A673 (cell line): ENCODE data around the gene AHDC1. TPM values are rescaled to one million over a fixed set of nuclear protein-coding genes. Genes with fewer than 3 reads are reported as not detected.

Experiments
- BruUV-seq: library from RNA; stranded (reverse); fragments of 400-500 nt; replicated peaks from 2 replicates; lab custom pipeline; 2021; lab: Mats Ljungman, UMichigan
- CTCF ChIA-PET: fragments of 300-600 bp; sonication (Branson Sonifier 250); formaldehyde crosslinking; loops from one replicate; lab custom pipeline; 2022; ENCODE audit warnings: antibody characterized with exemption; lab: Charles Lee
- POLR2A ChIA-PET: fragments of 300-600 bp; sonication (Branson Sonifier 250); formaldehyde crosslinking; loops from one replicate; lab custom pipeline; 2022; ENCODE audit warnings: antibody characterized with exemption; ENCODE audit not compliant: low non-redundant PET; lab: Charles Lee
- DNase-seq: peaks from one replicate; pipeline ENCODE4 v3.0.0-alpha.2; 2015; ENCODE audit warnings: low spot score
- H3K27ac ChIP-seq: fragments of 200-600 bp; sonication (generic); 2 replicates; pipeline ENCODE4 v1.5.1; 2016; ENCODE audit warnings: mixed run types, low read depth, mild to moderate bottlenecking, mixed read lengths, antibody characterized with exemption, low read length; ENCODE audit not compliant: poor library complexity, severe bottlenecking
- H3K27me3 ChIP-seq: fragments of 200-600 bp; sonication (generic); replicated peaks from 2 replicates; pipeline ENCODE4 v1.6.1; 2017; ENCODE audit warnings: mixed run types, low read depth, mild to moderate bottlenecking, mixed read lengths, antibody characterized with exemption, low read length; ENCODE audit not compliant: insufficient read depth, poor library complexity
- H3K36me3 ChIP-seq: fragments of 200-600 bp; sonication (generic); 2 replicates; pipeline ENCODE4 v1.6.1; 2016; ENCODE audit warnings: mixed run types, mild to moderate bottlenecking, mixed read lengths, antibody characterized with exemption, low read length; ENCODE audit not compliant: insufficient read depth, poor library complexity, severe bottlenecking
- H3K4me1 ChIP-seq: fragments of 200-600 bp; sonication (generic); 2 replicates; pipeline ENCODE4 v1.6.1; 2017; ENCODE audit warnings: mixed run types, mild to moderate bottlenecking, mixed read lengths, antibody characterized with exemption, low read length; ENCODE audit not compliant: insufficient read depth, poor library complexity, severe bottlenecking
- H3K4me3 ChIP-seq: fragments of 200-600 bp; sonication (generic); 2 replicates; pipeline ENCODE4 v1.5.1; 2016; ENCODE audit warnings: low read depth, mixed run types, mild to moderate bottlenecking, mixed read lengths, low read length; ENCODE audit not compliant: poor library complexity, severe bottlenecking
- H3K9me3 ChIP-seq: fragments of 200-600 bp; sonication (generic); 2 replicates; pipeline ENCODE4 v1.6.1; 2016; ENCODE audit warnings: mixed run types, low read depth, mild to moderate bottlenecking, mixed read lengths, antibody characterized with exemption, low read length; ENCODE audit not compliant: poor library complexity, severe bottlenecking
- CTCF ChIP-seq: fragments of 300-800, 200-600 bp; sonication (generic); conservative IDR thresholded peaks from 2 replicates; pipeline ENCODE4 v1.5.1; 2017; ENCODE audit warnings: low read depth, mild to moderate bottlenecking, antibody characterized with exemption, low read length, moderate library complexity, mixed read lengths
- EZH2 ChIP-seq: fragments of 200-600 bp; sonication (generic); IDR thresholded peaks from 2 replicates; pipeline ENCODE4 v1.6.1; 2017; ENCODE audit warnings: borderline replicate concordance, low read depth, mild to moderate bottlenecking, mixed read lengths, antibody characterized with exemption, low read length; ENCODE audit not compliant: poor library complexity, severe bottlenecking
- intact Hi-C: fragments of 100-400 bp; cut with micrococcal nuclease; formaldehyde crosslinking; loops from one replicate; pipeline ENCODE4 v1.10.0; 2022; ENCODE audit not compliant: unreplicated experiment
- total RNA-seq: library from RNA; stranded (reverse); gene quantifications from 2 replicates; pipeline ENCODE4 v1.2.3, GENCODE V29; 2021

AHDC1 gene
- total RNA-seq, 1 experiment from 2014 or later, result 33.2 TPM

- BruUV-seq, result no TSS peak
Observed at GRCh38 chr1:27584453-27584852, 19.5 kb downstream of the AHDC1 start.

GRCh38 chr1:27583479-27583878, 20.5 kb downstream of the AHDC1 start:
- no peak for DNase-seq
- H3K9me3 ChIP-seq, result no peaks in the 10 kb centered on the region
- no TSS peak for BruUV-seq
- intact Hi-C loops, result no loop called here
- H3K27ac ChIP-seq, result no peak overlapping the region
- H3K4me3 ChIP-seq, result no peak overlapping the region
- H3K4me1 ChIP-seq, result peaks cover 3% of the 10 kb centered on the region
- CTCF ChIA-PET, result interaction anchor here (0.7 kb wide), 1 partner anchor 26 kb away, joined by 3 read pairs; no protein-coding TSS in a partner anchor
- no peaks in the 10 kb centered on the region for H3K27me3 ChIP-seq
- H3K36me3 ChIP-seq, result no peaks in the 10 kb centered on the region
- TF ChIP-seq CTCF (no peak), EZH2 (no peak)
- POLR2A ChIA-PET, result no interaction called here

More at GRCh38 chr1:27584453-27584852, 19.5 kb downstream of the AHDC1 start:
- POLR2A ChIA-PET, result no interaction called here
- no peak for DNase-seq
- no peak for TF ChIP-seq EZH2
- TF ChIP-seq CTCF, result no peak
- H3K36me3 ChIP-seq, result no peaks in the 10 kb centered on the region
- intact Hi-C loops, result no loop called here
- CTCF ChIA-PET, result no interaction called here
- H3K9me3 ChIP-seq, result no peaks in the 10 kb centered on the region
- H3K4me3 ChIP-seq, result no peak overlapping the region
- H3K4me1 ChIP-seq, result peaks cover 12% of the 10 kb centered on the region
- no peaks in the 10 kb centered on the region for H3K27me3 ChIP-seq
- H3K27ac ChIP-seq, result no peak overlapping the region

- TF ChIP-seq EZH2, result no peak
- no peak for TF ChIP-seq CTCF
- Histone ChIP-seq H3K4me1 (peaks cover 16% of the 10 kb centered on the region), H3K9me3 (no peaks in the 10 kb centered on the region), H3K36me3 (no peaks in the 10 kb centered on the region), H3K4me3 (no peak overlapping the region), H3K27ac (no peak overlapping the region), H3K27me3 (no peaks in the 10 kb centered on the region)
- intact Hi-C loops, result no loop called here
- DNase-seq, result no peak
- CTCF ChIA-PET, result no interaction called here
- POLR2A ChIA-PET, result no interaction called here
- BruUV-seq, result no TSS peak
Observed at GRCh38 chr1:27581823-27582243, 22.1 kb downstream of the AHDC1 start.
